IMR-90 (cell line): ENCODE measurements around the gene RPL14.

Source experiments
- CEBPB ChIP-seq: IDR thresholded peaks from 2 replicates; pipeline ENCODE4 v1.6.1; 2012; ENCODE audit warnings: low read depth, low read length, improper control_type of control experiment
- CHD1 ChIP-seq: IDR thresholded peaks from 2 replicates; pipeline ENCODE4 v1.6.1; 2012; ENCODE audit warnings: low read depth, low read length, improper control_type of control experiment
- CTCF ChIP-seq: conservative IDR thresholded peaks from 2 replicates; pipeline ENCODE4 v1.5.1; 2012; ENCODE audit warnings: mild to moderate bottlenecking, low read depth, low read length, improper control_type of control experiment
- ELK1 ChIP-seq: fragments of 150-350 bp; IDR thresholded peaks from 2 replicates; pipeline ENCODE4 v1.6.1; 2016; ENCODE audit warnings: low read depth, mild to moderate bottlenecking, low read length, moderate library complexity, borderline replicate concordance
- MAZ ChIP-seq: IDR thresholded peaks from 2 replicates; pipeline ENCODE4 v1.6.1; 2012; ENCODE audit warnings: low read depth, mild to moderate bottlenecking, low read length, improper control_type of control experiment, moderate library complexity, borderline replicate concordance
- MXI1 ChIP-seq: IDR thresholded peaks from 2 replicates; pipeline ENCODE4 v1.6.1; 2012; ENCODE audit warnings: low read depth, mild to moderate bottlenecking, low read length, moderate library complexity, borderline replicate concordance
- POLR2A ChIP-seq: IDR thresholded peaks from 2 replicates; pipeline ENCODE4 v1.6.1; 2012; ENCODE audit warnings: mild to moderate bottlenecking, low read depth, low read length
- RAD21 ChIP-seq: IDR thresholded peaks from 2 replicates; pipeline ENCODE4 v1.6.1; 2012; ENCODE audit warnings: low read length, improper control_type of control experiment
- RCOR1 ChIP-seq: IDR thresholded peaks from 2 replicates; pipeline ENCODE4 v1.6.1; 2012; ENCODE audit warnings: mild to moderate bottlenecking, low read length, improper control_type of control experiment; ENCODE audit not compliant: insufficient replicate concordance
- RFX5 ChIP-seq: IDR thresholded peaks from 2 replicates; pipeline ENCODE4 v1.8.0; 2012; ENCODE audit warnings: low read depth, mild to moderate bottlenecking, low read length, moderate library complexity
- SMC3 ChIP-seq: fragments of 150-350 bp; IDR thresholded peaks from 2 replicates; pipeline ENCODE4 v1.6.1; 2016; ENCODE audit warnings: low read depth, mild to moderate bottlenecking, antibody characterized with exemption, low read length, moderate library complexity

DNA sequence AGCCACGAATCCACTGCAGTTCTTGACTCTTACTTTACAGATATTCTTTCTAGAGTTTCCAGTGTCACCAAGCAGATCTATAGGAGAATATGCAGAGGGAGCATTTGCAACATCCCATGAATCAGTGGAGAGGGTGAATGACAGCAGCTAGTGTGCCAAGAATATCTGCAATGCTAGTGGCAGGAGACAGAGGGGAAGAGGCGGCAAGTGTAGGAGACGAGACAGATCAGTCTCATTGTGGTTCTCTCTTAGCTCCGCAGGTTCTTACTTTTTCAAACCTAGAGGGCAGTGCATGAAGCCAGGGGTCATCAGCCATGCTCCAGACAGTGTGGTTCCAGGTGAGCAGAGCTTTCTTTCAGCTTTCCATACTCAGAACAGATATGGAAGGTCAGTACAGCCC is 20.5 kb downstream of the RPL14 start:
- TF ChIP-seq CTCF = no peak
- no peak for TF ChIP-seq RCOR1
- no peak for TF ChIP-seq SMC3
- TF ChIP-seq POLR2A = no peak
- TF ChIP-seq RAD21 = no peak
- no peak for TF ChIP-seq CEBPB
- TF ChIP-seq MAZ = no peak
- TF ChIP-seq ELK1 = no peak
- no peak for TF ChIP-seq RFX5
- no peak for TF ChIP-seq CHD1
- TF ChIP-seq MXI1 = no peak
